Fibroblast of villous mesenchyme (primary cell): Measurements from ENCODE around the gene SPAAR. TPM values are rescaled to one million over a fixed set of nuclear protein-coding genes. Genes with fewer than 3 reads are reported as not detected.

Experiments used
- DNase-seq: peaks from one replicate; pipeline ENCODE4 v3.0.0-alpha.2; 2010; ENCODE audit warnings: low read depth
- H3K4me3 ChIP-seq: 2 replicates; pipeline ENCODE4 v1.5.1; 2011; ENCODE audit warnings: low read depth, mild to moderate bottlenecking, low read length
- total RNA-seq: library from RNA; depleted of rRNA; stranded (reverse); fragments of >200 nt; gene quantifications from 2 replicates; pipeline ENCODE4 v1.2.3, GENCODE V29; 2012
- TF ChIP-seq, protein P1 (sequence below): IDR thresholded peaks from 2 replicates; pipeline ENCODE4 v1.5.1; 2012; ENCODE audit warnings: low read depth, mild to moderate bottlenecking, low read length; ENCODE audit not compliant: insufficient read depth

SPAAR gene
- total RNA-seq, 1 donor, result not detected

DNA sequence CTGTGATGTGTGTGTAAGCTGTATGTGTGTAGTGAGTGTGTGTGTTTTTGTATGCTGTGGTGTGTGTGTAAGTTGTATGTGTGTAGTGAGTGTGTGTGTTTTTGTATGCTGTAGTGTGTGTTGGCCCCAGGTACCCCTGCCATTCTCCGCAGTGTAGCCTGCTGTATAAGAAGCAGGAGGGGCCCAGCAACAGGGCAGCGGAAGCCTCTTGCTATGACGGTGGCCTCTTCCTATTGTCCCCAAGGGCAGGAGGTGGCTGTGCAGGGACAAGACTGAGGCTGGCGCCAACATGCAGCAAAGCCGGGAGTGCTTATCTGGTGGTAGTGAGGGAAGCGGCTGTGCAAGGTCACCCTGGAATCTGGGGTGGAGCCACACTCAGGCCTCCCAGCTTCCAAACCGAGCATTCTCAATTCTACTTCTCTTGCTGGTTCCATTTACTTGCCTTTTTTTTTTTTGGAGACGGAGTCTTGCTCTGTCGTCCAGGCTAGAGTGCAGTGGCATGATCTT is 5.1 kb downstream of the SPAAR start:
- no peak for DNase-seq
- H3K4me3 ChIP-seq, result no peak overlapping the region
- TF ChIP-seq, protein P1, sequence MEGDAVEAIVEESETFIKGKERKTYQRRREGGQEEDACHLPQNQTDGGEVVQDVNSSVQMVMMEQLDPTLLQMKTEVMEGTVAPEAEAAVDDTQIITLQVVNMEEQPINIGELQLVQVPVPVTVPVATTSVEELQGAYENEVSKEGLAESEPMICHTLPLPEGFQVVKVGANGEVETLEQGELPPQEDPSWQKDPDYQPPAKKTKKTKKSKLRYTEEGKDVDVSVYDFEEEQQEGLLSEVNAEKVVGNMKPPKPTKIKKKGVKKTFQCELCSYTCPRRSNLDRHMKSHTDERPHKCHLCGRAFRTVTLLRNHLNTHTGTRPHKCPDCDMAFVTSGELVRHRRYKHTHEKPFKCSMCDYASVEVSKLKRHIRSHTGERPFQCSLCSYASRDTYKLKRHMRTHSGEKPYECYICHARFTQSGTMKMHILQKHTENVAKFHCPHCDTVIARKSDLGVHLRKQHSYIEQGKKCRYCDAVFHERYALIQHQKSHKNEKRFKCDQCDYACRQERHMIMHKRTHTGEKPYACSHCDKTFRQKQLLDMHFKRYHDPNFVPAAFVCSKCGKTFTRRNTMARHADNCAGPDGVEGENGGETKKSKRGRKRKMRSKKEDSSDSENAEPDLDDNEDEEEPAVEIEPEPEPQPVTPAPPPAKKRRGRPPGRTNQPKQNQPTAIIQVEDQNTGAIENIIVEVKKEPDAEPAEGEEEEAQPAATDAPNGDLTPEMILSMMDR, result no peak

DNA sequence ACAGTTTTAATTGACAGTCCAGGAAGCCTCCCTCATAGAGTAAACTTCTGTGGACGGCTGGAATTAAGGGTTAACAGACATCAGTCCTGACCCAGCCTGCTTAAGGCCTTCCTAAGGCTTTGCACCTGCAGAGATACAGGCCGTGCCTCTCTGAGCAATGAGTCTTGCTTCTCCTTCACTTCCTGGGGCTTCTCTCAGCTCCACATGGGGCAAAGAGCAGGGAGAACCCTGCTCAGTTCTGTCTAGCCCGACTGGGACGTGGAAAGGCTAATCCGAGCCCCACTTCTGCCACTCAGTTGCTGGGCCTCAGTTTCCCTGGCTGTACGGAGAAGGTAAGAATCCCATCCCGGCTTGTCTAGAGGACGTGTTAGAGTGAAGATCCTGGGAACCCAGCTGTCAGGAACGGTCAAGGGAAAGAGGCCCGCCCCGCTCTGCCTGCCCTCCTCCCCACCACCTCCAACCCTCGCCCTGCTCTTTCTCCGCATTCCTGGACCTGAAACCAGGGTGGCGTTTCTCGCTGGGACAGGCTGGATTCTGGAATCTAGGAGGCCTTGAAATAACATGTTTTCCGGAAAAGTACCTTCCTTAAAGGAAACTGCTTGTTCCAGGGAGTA is 6.5 kb downstream of the SPAAR start:
- DNase-seq, result no peak
- no peak overlapping the region for H3K4me3 ChIP-seq
- TF ChIP-seq, protein P1, result no peak

DNA sequence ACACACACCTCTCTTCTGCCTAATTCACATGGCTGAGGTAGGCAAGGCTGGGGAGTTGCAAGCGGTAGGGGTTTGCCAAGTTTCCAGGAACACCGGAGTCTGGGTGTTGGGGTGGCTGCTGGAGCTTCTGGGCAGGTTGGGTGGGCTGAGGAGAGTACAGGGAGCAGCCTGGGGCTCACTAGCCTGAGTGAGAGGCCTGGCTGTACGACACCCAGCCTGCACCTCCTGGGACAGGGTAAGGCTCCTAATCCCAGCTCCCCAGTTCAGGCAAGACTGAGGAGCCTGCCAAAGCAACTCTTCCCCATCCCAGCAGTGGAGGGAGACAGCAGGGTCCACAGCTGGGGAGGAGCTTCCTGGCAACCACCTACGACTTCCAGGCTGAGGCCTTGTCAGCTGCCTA is 8.0 kb downstream of the SPAAR start:
- DNase-seq, result no peak
- no peak overlapping the region for H3K4me3 ChIP-seq
- TF ChIP-seq, protein P1, result no peak

DNA sequence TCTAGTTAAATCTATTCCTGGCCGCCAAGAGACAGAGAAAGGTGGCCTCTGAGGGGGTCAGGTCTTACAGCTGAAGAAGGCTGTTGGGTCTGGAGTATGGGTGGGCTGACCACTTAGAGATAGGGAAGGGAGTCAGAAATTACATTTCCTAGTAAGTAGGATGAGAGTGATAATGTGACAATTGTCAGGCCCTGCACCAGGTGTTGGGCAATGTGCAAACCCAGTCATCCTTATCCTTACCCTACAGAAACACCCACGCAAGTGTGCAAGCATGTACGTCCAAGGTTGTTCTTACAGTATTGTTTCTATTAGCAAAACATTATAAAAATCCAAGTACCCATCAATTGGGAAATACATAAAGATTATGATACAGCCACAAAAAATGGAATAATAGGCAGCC is 9.5 kb downstream of the SPAAR start:
- TF ChIP-seq, protein P1, result no peak
- no peak for DNase-seq
- no peak overlapping the region for H3K4me3 ChIP-seq

DNA sequence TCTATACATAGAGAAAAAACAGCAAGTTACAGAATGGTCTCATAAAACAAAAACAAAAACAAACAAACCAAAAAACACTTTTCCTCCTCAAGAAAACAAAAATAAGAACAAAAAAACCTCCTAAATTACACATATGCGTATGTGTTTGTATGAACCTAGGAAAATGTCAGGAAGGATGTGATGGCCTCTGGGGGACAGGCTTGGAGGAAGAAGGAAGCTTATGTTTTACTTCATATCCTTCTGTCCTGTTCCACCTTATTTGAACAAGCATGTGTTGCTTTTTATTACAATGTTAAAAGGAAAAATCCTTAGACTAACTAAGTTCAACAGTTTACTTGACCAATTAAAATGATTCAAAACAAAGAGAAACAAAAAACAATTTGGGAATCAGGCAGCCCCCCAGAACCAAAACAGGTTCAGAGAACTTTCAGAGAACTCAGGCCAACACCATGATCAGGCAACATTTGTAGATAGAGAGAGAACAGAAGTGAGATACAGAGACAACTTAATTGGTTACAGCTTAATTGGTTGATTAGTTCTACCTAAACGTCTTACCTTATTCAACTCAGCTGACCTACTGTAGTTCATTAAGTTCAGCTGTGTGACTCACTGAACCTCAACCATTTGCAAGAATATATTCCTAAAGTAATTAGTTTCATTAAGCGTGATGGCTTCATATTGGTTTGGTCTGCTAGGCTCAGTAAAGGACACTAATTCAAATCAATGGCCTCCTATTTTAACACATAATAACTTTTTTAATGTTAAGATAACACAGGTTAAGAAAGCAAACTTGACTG is 10.1 kb downstream of the SPAAR start:
- H3K4me3 ChIP-seq, result no peak overlapping the region
- TF ChIP-seq, protein P1, result no peak
- DNase-seq, result no peak

DNA sequence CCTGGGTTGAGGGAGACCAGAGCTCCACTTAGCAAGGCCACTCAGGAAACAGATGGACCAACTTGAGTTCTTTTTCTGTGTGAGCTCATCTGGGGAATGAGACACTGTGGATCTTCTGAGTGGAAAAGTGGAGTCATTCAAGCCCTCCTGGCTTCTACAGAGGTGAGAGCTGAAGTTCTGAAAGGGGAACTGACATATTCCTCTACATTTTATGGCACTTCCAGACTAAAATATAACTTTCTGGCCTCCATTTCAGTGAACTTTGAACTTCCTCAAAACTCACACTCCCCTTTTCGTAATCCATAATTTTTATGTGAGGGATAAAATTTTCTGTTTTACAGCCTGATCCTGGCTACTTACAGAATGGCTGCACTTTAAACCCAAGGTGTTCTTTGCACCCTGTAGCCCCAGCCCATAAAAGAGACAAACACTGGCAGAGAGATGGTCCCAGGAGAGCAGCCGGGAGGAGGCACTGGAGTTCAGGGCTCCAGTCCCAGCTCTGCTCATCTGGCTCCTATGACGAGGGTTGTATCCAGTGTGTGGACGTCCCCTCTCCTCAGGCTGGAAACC is 10.8 kb downstream of the SPAAR start:
- TF ChIP-seq, protein P1, result no peak
- DNase-seq, result no peak
- H3K4me3 ChIP-seq, result no peak overlapping the region
